GM11168 (cell line): ENCODE results near the gene ZFP91.

ENCODE experiments used
- in situ Hi-C: fragments of 300-500 bp; cut with MboI; formaldehyde crosslinking; loops from one replicate; pipeline ENCODE4 v1.12.0; 2022; ENCODE audit warnings: low sequenced_read_pairs; ENCODE audit not compliant: unreplicated experiment

The ZFP91 gene

GRCh38 chr11:58654079-58654907, 75.4 kb downstream of the ZFP91 start:
- in situ Hi-C loops, result loop anchor here (25.0 kb wide), 1 partner anchor 133 kb away; no protein-coding TSS in a partner anchor

GRCh38 chr11:58654908-58655296, 76.0 kb downstream of the ZFP91 start:
- in situ Hi-C loops, result loop anchor here (25.0 kb wide), 1 partner anchor 132 kb away; no protein-coding TSS in a partner anchor

- in situ Hi-C loops, result loop anchor here (25.0 kb wide), 1 partner anchor 131 kb away; no protein-coding TSS in a partner anchor
Measured at GRCh38 chr11:58656348-58656747, 77.5 kb downstream of the ZFP91 start.

- in situ Hi-C loops, result loop anchor here (25.0 kb wide), 1 partner anchor 129 kb away; no protein-coding TSS in a partner anchor
Measured at GRCh38 chr11:58658623-58659022, 79.8 kb downstream of the ZFP91 start.

GRCh38 chr11:58659404-58659803, 80.5 kb downstream of the ZFP91 start:
- in situ Hi-C loops, result loop anchor here (25.0 kb wide), 1 partner anchor 128 kb away; no protein-coding TSS in a partner anchor

GRCh38 chr11:58659910-58660570, 81.2 kb downstream of the ZFP91 start:
- in situ Hi-C loops, result loop anchor here (25.0 kb wide), 1 partner anchor 127 kb away; no protein-coding TSS in a partner anchor
